Uterus (tissue), 4 donors: ENCODE data around the gene GPAT2. TPM values are rescaled to one million over a fixed set of nuclear protein-coding genes. Genes with fewer than 3 reads are reported as not detected.
"Not testable (repeated sequence)": the region's sequence is repeated elsewhere in the genome, so short reads cannot be mapped to it uniquely, and the experiment has no call there.

Experiments
- DNase-seq, 2 donors: peaks; one replicate each; pipeline ENCODE4 v3.0.0-alpha.2; 2019 to 2020
- H3K27ac ChIP-seq, 2 donors: fragments of 200-600 bp; sonication (generic); 1 replicate in 1 of 2; 2 replicates in 1 of 2; pipeline ENCODE4 v1.5.1; 2016 to 2018
- H3K27me3 ChIP-seq, 2 donors: fragments of 200-600 bp; sonication (generic); one replicate each; pipeline ENCODE4 v1.5.1; 2018 to 2019; ENCODE audit warnings: control low read depth in 1 of 2
- H3K36me3 ChIP-seq, 2 donors: fragments of 200-600 bp; sonication (generic); one replicate each; pipeline ENCODE4 v1.5.1; 2019; ENCODE audit warnings: control low read depth in 1 of 2
- H3K4me1 ChIP-seq, 2 donors: fragments of 200-600 bp; sonication (generic); one replicate each; pipeline ENCODE4 v1.5.1; 2018 to 2019; ENCODE audit warnings: control low read depth in 1 of 2
- H3K4me3 ChIP-seq, 2 donors: fragments of 200-600 bp; sonication (generic); 1 replicate in 1 of 2; 2 replicates in 1 of 2; pipeline ENCODE4 v1.5.1; 2018 to 2019; ENCODE audit warnings: mild to moderate bottlenecking in 1 of 2
- H3K9me3 ChIP-seq, 2 donors: fragments of 200-600 bp; sonication (generic); one replicate each; pipeline ENCODE4 v1.5.1; 2019; ENCODE audit warnings: control low read depth in 1 of 2
- CTCF ChIP-seq, 4 experiments: fragments of 200-600 bp in 2 of 4; fragments of 450-650 bp in 2 of 4; sonication (generic) in 2 of 4; IDR thresholded peaks; one replicate each; pipeline ENCODE4 v1.5.1; 2016 to 2019; ENCODE audit warnings: antibody characterized with exemption in 4 of 4, mild to moderate bottlenecking in 2 of 4, moderate library complexity in 1 of 4
- intact Hi-C: fragments of 100-400 bp; cut with DNase I; formaldehyde crosslinking; loops from one replicate; pipeline ENCODE4 v1.15.1; 2023; ENCODE audit warnings: low total_unique reads
- total RNA-seq, 4 donors: library from RNA; depleted of rRNA in 3 of 4; stranded (reverse); fragments of >200 nt in 3 of 4; gene quantifications; one replicate each; pipeline versions ENCODE4 v1.1.0 to v1.2.4, GENCODE V29; 2014 to 2023
- donor health status: DM: yes; HTN: yes; CAD: no.

GPAT2 gene
- total RNA-seq, 4 donors from 2014 or later: 4.8 to 5.4 (median 5.3) TPM; not detected in 1

GRCh38 chr2:96022701-96023447 is 11.8 kb downstream of the GPAT2 start:
- H3K4me3 ChIP-seq, H3K9me3 ChIP-seq, H3K36me3 ChIP-seq, intact Hi-C loops, H3K4me1 ChIP-seq, H3K27me3 ChIP-seq, H3K27ac ChIP-seq: not testable (repeated sequence)
- peak; percentile 61 to 80 (median 70) for TF ChIP-seq CTCF (IDR thresholded peaks at IDR 0.05)
- peak; percentile 68 to 75 for DNase-seq

DNA sequence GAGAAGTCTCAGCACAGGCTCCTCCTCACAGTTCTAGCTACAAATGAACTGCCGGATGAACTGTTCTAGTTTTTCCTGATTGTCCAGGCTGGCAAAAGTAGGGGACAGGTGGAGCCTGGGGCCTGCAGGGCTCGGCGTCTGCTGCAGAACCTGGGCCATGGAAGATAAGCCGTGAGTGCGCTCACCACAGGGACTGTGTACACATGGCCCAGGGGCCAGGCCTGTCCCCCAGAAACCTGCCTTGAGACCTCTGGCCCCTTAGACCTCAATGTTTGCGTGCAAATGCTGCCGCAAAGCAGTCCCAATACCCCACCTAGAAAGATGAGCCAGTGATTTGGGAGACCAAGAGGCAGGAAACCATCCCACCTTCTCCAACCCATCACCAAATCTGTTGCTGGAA is 12.6 kb downstream of the GPAT2 start:
- H3K36me3 ChIP-seq, H3K27ac ChIP-seq, H3K27me3 ChIP-seq, H3K4me3 ChIP-seq, H3K4me1 ChIP-seq, H3K9me3 ChIP-seq, intact Hi-C loops, DNase-seq: not testable (repeated sequence)

GRCh38 chr2:96021142-96021541 is 13.6 kb downstream of the GPAT2 start:
- H3K27ac ChIP-seq, DNase-seq, H3K4me1 ChIP-seq, intact Hi-C loops, H3K9me3 ChIP-seq, H3K4me3 ChIP-seq, H3K27me3 ChIP-seq, H3K36me3 ChIP-seq: not testable (repeated sequence)

- H3K4me1 ChIP-seq, H3K36me3 ChIP-seq, H3K27me3 ChIP-seq, intact Hi-C loops, H3K4me3 ChIP-seq, H3K9me3 ChIP-seq, DNase-seq, H3K27ac ChIP-seq: not testable (repeated sequence)
Observed at GRCh38 chr2:96019909-96020590, 14.7 kb downstream of the GPAT2 start.

DNA sequence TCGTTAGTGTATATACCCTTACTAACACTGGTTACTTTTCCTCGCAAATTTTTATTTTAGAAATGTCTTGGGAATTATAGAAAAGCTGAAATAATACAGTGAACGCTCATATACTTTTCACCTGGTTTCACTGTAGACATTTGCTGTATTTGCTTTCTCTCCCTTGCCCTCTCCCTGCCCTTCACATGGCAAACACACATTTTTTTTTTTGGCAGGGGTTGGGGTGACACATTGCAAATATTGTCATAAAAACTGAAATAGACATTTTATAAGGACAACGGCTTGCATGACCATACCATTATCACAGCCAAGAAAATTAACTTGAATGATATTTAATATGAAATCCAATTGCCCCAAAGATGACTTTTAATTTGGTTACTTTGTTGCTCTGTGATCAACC is 18.4 kb downstream of the GPAT2 start:
- H3K36me3 ChIP-seq, H3K9me3 ChIP-seq, H3K4me1 ChIP-seq, DNase-seq, H3K4me3 ChIP-seq, H3K27ac ChIP-seq, H3K27me3 ChIP-seq, intact Hi-C loops: not testable (repeated sequence)

GRCh38 chr2:96012792-96013264 is 21.9 kb downstream of the GPAT2 start:
- intact Hi-C loops, H3K27ac ChIP-seq, H3K9me3 ChIP-seq: not testable (repeated sequence)

GRCh38 chr2:96012086-96012791 is 22.5 kb downstream of the GPAT2 start:
- H3K4me1 ChIP-seq, H3K27ac ChIP-seq, DNase-seq, H3K27me3 ChIP-seq, H3K36me3 ChIP-seq, intact Hi-C loops, H3K4me3 ChIP-seq, H3K9me3 ChIP-seq: not testable (repeated sequence)

More at GRCh38 chr2:96012792-96013264, 21.9 kb downstream of the GPAT2 start:
- H3K27me3 ChIP-seq, H3K4me3 ChIP-seq, H3K4me1 ChIP-seq, DNase-seq, H3K36me3 ChIP-seq: not testable (repeated sequence)

DNA sequence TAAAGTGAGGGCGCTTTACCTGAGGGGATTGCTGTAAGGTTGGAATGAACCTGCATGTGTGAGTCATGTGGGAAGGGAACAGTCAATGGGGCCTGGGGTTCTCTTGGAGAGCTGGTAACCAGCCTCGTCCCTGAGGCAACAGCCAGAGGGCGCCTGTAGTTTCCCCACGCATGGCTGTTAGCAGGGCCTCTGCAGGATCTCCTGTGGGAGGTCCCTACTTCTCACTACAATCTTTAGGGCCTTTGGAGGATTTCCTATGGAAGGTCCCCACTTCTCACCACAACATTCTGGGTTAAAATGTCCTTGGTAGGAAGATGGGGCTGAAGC is 23.6 kb downstream of the GPAT2 start:
- H3K4me1 ChIP-seq, H3K9me3 ChIP-seq, H3K4me3 ChIP-seq, H3K36me3 ChIP-seq, H3K27me3 ChIP-seq, intact Hi-C loops, DNase-seq: not testable (repeated sequence)
- peak overlapping the region in 1 of 2 donors; percentile 62 for H3K27ac ChIP-seq
